Measurements from ENCODE around the gene ZFR.
"Not testable (repeated sequence)": the region's sequence is repeated elsewhere in the genome, so short reads cannot be mapped to it uniquely, and the experiment has no call there.

The ZFR gene

GRCh38 chr5:32357658-32358057 lies 86.9 kb downstream of the ZFR start:
- no peak for DNase-seq (ENCODE audit: low read depth)

- no peak for DNase-seq (ENCODE audit: low read depth)
Observed at GRCh38 chr5:32355686-32356085, 88.9 kb downstream of the ZFR start.

- DNase-seq (ENCODE audit: low read depth), result no peak
Observed at GRCh38 chr5:32353420-32353819, 91.1 kb downstream of the ZFR start.

- DNase-seq (ENCODE audit: low read depth), result no peak
Observed at GRCh38 chr5:32352685-32353084, 91.9 kb downstream of the ZFR start.

GRCh38 chr5:32346869-32347268 lies 97.7 kb downstream of the ZFR start:
- no peak for DNase-seq (ENCODE audit: low read depth)

- no peak for DNase-seq (ENCODE audit: low read depth)
Observed at GRCh38 chr5:32343058-32343672, 101.4 kb downstream of the ZFR start.

- DNase-seq (ENCODE audit: low read depth), result no peak
Observed at GRCh38 chr5:32342656-32343055, 101.9 kb downstream of the ZFR start.

- no peak for DNase-seq (ENCODE audit: low read depth)
Observed at GRCh38 chr5:32339878-32340277, 104.7 kb downstream of the ZFR start.

GRCh38 chr5:32339198-32339597 lies 105.3 kb downstream of the ZFR start:
- DNase-seq (ENCODE audit: low read depth), result no peak

GRCh38 chr5:32332966-32333365 lies 111.6 kb downstream of the ZFR start:
- DNase-seq (ENCODE audit: low read depth), result no peak

- no peak for DNase-seq (ENCODE audit: low read depth)
Observed at GRCh38 chr5:32332361-32332760, 112.2 kb downstream of the ZFR start.

GRCh38 chr5:32331935-32332274 lies 112.6 kb downstream of the ZFR start:
- DNase-seq (ENCODE audit: low read depth), result no peak

- DNase-seq (ENCODE audit: low read depth), result no peak
Observed at GRCh38 chr5:32331217-32331934, 113.2 kb downstream of the ZFR start.

GRCh38 chr5:32330126-32330971 lies 114.2 kb downstream of the ZFR start:
- no peak for DNase-seq (ENCODE audit: low read depth)

- DNase-seq (ENCODE audit: low read depth), result peak; percentile 47
Observed at GRCh38 chr5:32329395-32329834, 115.1 kb downstream of the ZFR start.

- no peak for DNase-seq (ENCODE audit: low read depth)
Observed at GRCh38 chr5:32326216-32326772, 118.2 kb downstream of the ZFR start.

GRCh38 chr5:32325616-32326015 lies 118.9 kb downstream of the ZFR start:
- DNase-seq (ENCODE audit: low read depth), result no peak

GRCh38 chr5:32325062-32325461 lies 119.5 kb downstream of the ZFR start:
- DNase-seq (ENCODE audit: low read depth), result no peak

- no peak for DNase-seq (ENCODE audit: low read depth)
Observed at GRCh38 chr5:32323741-32324140, 120.8 kb downstream of the ZFR start.

- no peak for DNase-seq (ENCODE audit: low read depth)
Observed at GRCh38 chr5:32322882-32323281, 121.7 kb downstream of the ZFR start.

GRCh38 chr5:32321787-32322186 lies 122.8 kb downstream of the ZFR start:
- not testable (repeated sequence) for DNase-seq (ENCODE audit: low read depth)

- DNase-seq (ENCODE audit: low read depth), result no peak
Observed at GRCh38 chr5:32320576-32320975, 124.0 kb downstream of the ZFR start.

All from stromal cell of bone marrow (primary cell).